Measurements from ENCODE around the gene TMPRSS9.

GRCh38 chr19:2444251-2445002 lies 84.4 kb downstream of the TMPRSS9 start:
- TF ChIP-seq, protein P1, sequence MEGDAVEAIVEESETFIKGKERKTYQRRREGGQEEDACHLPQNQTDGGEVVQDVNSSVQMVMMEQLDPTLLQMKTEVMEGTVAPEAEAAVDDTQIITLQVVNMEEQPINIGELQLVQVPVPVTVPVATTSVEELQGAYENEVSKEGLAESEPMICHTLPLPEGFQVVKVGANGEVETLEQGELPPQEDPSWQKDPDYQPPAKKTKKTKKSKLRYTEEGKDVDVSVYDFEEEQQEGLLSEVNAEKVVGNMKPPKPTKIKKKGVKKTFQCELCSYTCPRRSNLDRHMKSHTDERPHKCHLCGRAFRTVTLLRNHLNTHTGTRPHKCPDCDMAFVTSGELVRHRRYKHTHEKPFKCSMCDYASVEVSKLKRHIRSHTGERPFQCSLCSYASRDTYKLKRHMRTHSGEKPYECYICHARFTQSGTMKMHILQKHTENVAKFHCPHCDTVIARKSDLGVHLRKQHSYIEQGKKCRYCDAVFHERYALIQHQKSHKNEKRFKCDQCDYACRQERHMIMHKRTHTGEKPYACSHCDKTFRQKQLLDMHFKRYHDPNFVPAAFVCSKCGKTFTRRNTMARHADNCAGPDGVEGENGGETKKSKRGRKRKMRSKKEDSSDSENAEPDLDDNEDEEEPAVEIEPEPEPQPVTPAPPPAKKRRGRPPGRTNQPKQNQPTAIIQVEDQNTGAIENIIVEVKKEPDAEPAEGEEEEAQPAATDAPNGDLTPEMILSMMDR (IDR thresholded peaks at IDR 0.05), result no peak
- TF ChIP-seq POLR2A (IDR thresholded peaks at IDR 0.05), result no peak

Measured in ovary (tissue), 3 donors.